Stimulated activated CD4-positive, alpha-beta T cell treated with anti-CD3 and anti-CD28 coated beads, TNF-alpha, amount 100 ng/mL, for 48 hours (primary cell): ENCODE results near the gene SLC22A17.

ENCODE experiments used
- DNase-seq, 3 donors: peaks; one replicate each; pipeline ENCODE4 v3.0.0-alpha.2; 2020; ENCODE audit warnings: low read depth in 3 of 3

Gene SLC22A17

DNA sequence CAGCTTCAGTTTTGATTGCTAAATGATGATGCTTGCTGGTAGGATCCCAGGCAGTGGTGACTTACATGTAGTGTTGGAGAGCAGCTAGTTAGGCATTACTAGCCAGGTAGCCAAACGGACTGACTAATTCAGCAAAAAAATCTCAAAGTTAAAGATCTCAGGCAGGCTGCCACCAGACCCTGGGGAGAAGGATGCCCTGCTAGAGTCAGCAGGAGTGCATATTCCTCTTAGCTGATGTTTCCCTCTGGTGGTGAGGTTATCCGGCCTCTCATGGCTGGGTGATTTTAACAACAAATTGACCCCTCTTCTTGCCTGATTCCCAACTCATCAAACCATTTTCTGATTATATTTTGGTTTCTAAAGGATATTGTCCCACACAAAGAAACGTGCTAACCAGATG, 9.5 kb upstream of the SLC22A17 start:
- no peak for DNase-seq

DNA sequence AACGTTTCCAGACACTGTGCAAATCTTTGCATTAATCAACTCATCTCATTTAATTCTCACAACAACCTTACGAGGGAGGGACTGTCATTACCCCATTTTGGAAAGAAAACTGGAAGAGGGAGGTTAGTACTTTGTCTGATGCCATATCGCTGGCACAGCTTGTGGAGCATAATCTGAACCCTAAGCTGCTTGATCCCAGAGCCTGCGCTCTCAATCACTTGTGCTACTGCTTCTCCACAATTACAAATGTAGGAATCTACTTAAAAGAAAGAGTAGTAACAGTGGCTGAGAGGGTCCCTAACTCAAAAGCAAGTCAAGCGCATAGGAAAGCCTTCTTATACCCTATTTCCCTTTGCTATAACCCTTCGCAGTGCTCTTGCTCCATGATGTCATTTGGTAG, 9.1 kb upstream of the SLC22A17 start:
- no peak for DNase-seq

DNA sequence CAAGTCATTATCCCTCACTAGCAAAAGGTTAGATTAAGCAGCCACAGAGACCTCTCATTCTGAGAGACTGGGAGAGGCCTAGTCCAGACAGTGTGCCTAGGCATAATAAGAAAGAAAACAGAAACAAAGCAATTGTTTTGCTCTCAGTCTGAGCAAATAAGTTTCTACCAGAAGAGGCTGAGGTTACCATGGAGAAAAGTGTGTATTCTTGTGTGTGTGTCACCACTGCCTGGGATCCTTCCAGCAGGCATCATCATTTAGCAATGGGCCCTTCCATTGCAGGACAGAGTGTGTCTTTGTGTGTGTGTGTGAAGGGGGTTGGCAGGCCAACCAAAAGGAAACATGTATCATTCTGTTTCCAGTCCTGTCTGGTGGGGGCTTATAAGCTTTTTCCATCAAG, 8.6 kb upstream of the SLC22A17 start:
- DNase-seq, result no peak

DNA sequence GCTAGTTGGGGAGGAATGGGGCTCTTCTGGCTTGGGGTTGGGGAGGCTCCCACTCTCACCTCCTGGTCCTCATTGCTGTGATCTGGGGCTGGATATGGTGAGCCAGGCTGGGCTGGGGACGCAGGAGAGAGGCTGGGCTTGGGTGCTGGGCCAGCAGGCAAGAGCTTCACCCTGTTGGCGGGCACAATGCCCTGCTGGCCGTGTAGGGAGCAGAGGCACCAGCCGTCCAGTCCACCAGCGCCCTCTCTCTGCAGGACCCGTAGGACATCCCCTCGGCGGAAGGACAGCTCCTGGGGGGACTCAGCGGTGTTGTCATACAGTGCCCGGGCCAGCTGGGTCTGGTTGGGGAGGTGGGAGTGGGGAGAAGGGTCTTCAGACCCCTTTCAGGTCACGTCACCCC, 7.8 kb upstream of the SLC22A17 start:
- DNase-seq, result no peak

DNA sequence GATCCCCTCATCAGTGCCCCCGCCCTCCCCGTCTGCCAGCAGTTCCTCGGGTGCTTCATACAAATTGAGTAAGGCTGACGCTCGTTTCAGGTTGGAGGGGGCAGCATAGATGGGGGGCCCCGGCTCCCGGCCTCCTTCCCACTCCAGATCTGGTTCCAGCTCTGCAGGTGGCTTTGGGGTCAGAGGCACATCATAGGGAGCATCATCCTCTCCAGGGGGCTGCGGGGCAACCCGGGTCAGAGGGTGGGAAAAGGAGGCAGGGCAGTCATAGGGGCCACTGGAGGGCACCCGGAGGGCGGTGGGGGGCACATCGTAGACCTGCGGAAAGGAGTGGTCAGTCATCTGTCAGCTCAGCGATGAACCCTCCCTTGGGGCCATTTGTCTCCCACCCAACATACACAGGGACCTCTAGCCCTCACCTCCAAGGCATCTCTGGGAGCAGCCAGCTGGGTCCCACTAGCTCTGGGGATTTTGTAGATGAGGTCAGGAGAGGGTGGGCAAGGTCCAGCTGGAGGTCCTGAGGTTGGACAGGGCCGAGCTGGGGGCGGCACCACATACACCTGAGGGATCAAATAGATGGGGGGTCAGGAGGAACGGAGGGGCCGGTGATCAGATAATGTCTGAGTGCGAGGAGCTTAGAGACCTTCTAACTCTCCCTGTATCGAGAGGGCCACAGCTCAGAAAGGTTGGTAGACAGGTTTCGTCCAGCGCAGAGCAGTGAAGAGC, 7.2 kb upstream of the SLC22A17 start:
- no peak for DNase-seq

DNA sequence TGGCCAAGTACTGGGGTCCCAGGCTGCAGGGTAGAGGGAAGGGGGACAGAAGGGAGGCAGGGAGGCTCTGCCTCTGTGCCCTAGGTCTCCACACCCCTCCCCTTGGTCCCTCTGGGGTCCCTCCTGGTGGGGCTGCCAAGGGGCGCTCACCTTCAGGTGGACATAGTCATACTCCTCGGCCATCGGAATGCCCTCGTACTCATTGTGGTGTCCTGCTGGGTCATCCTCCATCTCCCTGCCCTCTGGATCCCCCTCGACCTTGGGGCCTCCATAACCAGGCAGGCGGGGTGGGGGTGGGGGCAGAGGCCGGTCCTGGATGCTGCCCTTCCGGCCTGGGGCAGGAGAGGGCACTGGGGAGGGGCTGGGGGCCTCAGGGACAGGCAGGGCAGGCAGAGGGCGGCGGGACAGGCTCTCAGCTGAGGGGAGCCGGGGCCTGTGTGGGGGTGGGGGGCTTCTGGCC, 6.5 kb upstream of the SLC22A17 start:
- DNase-seq, result no peak

DNA sequence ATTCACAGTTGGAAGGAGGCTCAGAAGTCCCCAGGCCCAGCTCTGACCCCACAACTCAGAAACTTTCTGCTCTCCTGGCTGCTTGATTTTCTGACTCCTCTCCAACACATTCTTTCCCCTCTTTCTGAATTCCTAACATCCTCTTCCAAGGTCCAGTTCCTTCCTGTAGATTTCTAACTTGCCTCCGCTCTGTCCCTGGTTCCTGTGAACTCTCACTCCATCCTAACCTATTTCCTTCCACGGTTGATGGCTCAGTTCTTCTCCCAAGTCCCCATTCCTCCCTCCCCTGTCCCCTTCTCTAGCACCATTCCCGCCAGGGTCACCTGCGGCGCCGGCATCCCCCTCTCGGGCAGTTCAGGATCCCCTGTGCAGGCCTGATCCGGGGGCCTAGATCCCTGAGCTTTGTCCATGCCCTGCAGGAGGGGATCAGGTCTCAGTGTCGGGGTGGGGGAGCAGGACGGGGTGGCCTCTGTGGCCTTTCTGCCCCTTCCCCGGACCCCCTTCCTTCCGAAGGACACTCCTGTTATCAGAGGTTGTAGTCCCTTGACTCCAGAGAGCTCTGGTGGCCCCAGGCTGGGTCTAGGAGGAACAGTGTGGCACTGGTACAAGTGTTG, 6.0 kb upstream of the SLC22A17 start:
- no peak for DNase-seq

DNA sequence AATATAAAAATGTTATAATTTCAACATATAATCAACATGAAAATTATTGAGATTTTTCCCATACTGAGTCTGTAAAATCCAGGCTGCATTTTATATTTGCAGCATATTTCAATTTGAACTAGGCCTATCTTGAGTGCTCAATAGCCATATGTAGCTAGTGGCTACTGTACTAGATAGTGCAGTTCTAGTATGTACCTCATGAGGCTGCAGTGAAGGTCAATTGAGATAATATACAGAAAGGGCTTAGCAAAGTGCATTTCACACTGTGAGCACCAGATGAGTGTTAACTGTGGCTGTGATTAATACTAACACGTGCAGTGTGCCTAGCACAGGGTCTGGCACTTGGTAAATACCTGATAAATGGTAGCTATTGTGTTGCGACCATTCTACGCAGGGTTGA, 5.4 kb upstream of the SLC22A17 start:
- no peak for DNase-seq

DNA sequence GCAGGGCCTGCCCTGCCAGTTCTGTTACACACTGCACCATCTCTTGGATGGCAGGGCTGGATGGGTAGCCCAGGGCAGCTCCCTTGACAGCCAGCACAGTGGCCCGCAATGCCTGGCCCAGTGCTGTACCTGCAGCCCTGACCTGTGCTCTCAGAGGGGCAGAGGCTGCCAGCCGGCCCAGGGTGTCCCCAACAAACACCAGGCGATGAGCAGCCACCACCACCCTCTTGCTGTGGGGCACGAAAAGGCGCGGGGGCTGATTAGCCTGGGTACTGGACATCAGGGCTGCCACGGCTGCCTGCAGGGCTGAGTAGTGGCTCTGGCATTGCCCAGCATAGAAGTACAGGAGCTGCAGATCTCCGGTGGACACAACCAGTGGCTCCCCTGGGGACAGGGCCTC, 4.6 kb upstream of the SLC22A17 start:
- no peak for DNase-seq

DNA sequence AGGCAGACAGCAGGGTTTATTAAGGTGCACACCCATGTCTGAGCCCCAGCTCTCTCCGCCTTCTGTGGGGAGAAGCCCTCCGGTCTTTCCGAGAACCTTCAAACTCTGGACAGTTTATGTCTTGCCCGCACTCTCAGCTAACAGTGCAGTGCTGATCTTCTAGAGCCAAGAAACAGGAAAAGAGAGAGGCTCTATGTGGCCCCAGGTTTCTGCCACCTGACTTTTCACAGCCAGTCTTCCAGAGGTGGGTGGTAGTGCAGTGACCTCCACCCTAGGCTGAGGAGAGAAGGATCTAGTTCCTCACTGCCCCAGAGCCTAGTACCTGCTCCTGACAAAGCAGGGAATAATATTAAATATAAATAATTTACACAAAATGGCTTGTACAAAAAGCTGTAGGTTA, 4.0 kb upstream of the SLC22A17 start:
- no peak for DNase-seq

DNA sequence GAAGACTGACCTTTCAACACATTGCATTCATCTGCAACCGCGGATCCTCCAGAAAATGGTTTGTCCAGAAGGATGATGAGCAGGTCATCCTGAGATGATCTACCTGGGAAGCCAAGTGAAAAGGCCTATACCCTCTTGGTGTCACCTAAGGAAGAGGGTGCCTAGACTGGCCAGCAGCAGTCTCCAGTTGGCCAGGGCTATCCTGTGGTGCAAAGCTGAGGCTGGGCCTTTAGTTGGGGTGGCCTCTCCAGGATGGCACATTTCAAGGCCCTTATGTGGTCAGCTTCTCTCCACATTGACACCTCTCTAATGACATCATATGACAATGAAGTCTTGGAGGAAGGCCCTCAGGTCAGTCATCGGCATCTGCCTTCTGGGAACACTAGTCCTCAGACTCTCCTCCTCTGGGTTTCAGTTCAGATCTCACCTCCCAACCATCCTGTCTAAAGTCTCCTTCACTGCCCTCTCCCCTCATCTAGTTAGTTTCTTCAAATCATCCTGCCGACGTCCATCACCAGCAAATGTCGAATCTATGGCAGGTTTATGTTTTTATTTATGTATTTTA, 3.3 kb upstream of the SLC22A17 start:
- no peak for DNase-seq

DNA sequence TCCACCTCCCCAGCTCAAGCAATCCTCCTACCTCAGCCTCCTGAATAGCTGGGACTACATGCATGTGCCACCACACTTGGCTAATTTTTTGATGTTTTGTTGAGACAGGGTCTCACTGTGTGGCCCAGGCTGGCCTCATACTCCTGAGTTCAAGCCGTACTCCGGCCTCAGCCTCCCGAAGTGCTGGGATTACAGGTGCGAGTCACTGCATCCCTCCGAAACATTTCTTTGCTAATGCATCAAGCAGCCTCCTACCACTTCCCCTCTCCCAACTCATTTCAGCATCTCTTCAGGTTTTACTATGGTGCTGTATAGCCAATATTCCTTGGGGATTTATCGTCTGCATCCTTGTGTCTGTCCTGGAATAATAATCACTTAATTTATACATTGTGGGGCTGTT, 2.3 kb upstream of the SLC22A17 start:
- no peak for DNase-seq

DNA sequence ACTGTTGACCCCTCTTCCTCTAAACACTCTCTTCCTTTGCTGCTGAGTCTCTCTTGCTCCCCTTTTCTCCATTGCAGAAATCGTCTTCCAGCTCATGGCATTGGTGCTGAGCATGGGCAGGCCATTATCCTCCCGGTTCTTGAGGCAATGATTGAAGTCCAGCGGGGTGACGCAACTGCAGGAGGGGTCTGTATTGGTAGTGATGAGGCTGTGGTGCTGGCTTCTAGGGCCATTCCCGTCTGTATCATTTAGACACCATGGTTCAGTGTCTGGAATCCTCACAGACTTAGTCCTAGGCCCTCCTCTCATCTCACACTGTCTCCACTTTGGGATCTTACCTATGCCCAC, 720 bp upstream of the SLC22A17 start:
- DNase-seq, result no peak

DNA sequence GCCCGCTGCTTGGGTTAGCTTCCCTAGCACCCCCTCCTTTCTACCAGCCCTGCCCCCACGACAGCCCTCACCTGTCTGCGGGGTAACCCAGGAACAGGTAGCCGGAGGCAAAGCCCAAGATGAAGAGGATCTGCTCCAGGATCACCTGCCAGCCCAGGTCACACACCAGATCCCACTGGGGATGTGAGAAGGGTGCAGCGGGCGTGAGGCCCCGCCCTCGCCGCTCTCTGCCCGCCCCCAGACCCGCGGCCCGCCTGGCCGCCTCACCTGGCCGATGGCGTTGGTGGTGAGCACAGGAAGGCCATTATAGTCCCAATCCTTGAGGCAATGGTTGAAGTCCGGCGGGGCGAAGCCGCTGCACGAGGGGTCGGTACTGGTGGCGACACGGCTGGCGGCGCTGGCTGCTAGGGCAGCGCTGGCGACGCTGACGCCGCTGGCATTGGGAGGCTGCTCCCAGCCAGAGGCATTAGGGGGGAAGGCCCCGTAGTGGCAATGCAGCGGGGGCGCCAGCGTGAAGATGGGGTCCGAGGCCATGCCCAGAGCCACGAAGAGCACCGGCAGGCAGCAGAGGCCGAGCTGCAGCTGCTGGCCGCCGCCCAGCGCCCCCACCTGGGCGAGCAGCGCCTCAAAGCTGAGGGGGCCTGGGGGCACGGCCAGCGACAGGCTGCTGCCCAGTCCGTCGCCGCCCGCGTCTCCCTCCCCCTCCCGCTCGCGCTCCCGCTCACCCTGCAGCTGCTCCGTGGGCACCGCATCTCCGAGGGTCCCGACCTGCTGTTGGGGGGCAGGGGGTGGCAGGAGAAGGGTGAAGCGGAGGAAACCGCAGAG, 794 bp downstream of the SLC22A17 start:
- DNase-seq, result no peak

DNA sequence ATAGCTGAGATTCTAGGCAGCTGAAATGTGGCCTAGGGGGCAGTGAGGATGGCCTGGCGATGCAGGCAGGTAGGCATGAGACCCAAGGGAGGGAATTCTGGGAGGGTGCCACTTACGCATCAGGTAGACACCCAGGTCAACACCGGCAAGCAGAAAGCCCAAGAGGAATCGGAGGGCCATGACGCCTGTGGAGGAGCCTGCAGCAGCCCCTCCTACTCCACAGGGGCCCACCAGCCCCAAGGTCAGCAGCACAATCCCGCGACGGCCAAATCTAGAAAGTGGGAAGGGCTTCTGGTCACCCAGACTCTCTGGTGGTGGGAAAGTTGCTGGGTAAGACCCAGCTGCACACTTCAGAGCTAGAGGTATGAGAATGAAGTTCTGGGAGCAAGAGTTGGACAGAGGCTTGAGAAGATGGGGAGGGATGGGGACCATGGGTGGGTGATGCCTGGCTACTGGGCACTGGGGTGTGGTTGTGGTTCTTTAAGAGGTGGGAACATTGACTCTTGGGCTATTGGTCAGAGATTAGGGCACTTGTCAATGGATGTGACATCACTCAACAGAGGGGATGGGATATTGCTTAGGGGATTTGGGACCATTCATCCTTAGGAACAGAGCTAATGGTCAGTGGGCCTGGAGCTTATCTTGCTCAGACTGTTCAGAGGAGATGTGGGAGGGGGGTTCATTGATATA, 3.4 kb downstream of the SLC22A17 start:
- DNase-seq, result no peak

DNA sequence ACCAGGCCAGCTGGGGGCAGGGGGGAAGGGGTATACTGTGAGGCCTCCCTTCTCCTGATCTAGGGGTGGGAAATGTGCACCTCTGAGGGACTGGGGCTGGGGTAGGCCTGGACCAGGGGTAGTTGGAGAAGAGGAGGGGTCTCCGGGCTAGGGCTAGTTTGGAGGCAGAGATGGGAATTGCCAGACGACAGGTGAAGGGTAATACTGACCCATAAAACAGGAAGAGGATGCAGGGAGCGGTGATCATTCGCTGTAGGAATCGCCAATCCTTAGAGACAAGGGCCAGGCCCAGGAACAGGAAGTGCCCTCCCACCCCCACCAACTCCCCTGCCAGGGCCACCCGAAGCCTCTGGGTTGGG, 4.4 kb downstream of the SLC22A17 start:
- DNase-seq, result no peak

DNA sequence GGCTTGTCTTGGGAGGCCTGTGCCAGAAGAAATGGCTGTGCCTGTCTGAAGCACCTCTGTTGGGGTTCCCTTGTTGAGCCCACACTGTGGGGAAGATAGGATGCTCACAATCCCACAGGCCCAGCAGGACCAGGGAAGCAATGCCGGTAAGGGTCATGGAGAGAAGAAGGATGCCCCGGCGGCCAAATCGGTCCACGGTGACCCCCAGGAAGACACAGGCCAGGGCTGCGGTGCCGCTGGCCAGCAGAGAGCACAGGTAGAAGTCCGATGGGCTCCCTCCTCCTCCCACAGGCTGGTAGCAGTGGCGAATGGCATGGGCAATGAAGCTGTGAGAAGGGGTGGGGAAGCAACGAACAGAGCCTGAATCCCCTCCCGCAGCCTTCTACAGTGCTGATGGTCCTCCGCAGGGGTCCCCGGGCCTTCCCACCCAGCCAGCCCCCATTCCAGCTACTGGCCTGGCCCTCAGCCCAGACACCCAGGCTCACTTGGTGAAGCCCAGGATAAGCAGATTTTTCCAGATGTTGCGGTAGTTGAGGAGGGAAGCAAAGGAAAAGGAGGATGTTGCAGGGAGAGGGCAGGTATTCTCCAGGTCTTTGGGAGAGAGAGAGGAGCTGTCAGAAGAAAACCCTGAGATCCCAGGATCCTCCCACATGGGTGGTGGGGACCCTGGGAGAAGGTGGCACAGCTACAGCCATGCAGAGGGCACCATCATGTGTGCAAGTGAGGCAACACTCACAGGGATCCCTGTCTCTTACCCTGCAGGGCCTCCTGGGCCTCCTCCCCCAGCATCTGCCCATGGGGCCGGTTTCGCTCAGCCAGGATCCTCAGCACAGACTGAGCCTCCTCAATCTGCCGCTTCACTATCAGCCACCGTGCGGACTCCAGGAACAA, 5.0 kb downstream of the SLC22A17 start:
- no peak for DNase-seq

DNA sequence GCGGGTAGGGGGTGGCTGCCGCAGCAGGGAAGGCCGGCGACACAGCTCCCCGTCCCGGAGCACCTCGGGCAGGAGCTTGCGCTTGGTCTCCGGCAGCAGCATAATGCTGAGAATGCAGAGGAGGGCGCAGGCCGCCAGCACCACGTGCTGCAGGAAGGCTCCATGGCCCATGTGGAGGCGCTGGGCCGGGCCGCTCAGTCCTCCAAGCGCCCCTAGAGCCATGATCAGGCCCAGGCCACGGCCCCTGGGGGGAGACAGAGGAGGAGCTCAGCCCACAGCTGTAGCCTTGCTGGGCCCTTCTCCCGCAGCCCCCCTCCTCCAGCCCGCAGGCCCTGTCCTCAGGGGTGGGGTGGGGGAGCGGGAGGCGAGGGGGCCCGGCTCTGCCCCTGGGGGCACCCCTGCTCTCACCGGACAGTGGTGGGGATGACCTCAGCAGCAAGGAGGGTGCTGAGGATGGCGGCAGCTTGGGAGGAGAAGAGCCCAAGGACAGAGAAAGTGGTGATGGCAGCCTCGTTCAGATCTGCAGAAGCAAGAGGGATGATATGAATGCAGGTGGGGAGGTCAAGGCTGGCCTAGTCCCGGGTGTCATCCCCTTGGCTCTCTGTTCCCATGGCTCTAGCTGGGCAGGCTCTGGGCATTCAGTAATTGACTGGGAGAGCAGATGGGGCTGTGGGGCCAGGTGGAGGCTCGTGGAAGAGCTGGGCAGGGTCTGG, 5.8 kb downstream of the SLC22A17 start:
- no peak for DNase-seq

DNA sequence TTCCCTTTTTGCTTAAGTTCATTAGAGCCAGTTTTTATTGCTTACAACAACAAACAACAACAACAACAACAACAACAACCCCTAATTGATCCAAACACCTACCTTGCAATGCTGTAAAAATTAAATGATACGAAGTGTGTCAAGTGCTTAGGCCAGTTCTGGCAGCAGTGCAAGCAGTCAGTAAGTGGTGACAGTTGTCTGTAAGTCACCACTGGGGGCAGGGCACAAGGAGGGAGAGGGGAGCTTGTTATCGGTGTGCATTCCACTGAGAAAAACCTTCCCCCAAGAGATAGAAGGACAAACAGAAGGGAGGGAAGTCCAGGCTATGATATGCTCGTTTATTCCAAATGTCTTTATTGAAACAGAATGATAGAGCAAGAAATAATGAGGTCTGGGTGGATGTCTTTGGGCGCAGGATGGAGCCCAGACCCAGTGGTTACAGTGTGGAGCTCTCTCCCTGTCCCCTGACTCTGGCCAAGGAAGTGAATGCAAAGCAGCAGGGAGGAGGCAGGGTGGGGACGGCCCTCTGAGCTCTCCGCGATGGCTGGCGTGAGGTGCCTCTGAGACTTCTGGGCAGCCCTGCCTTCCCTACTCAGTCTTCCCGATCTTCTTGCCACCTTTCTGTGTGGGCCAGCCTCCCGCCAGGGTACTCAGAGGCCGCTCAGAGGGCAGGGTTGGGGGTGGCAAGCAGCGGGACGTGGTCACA, 6.5 kb downstream of the SLC22A17 start:
- no peak for DNase-seq

DNA sequence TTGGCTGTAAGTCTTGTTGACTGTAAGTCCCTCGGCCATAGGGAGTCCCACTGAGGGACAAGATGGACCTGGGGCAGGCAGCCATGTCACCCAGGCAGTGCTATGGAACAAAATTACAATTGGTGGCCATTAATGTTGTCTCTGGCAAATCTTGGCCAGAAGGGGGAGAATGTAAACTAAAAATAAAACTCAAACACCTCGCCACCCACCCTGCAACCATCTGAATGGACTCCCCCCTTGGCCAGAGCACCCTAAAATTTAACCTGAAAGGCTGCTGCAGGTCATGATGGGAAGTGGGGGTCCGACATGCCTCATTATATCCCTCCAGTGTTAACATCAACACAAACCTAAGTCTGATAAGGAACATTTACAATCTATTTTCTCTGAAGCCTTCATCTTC, 8.2 kb downstream of the SLC22A17 start:
- no peak for DNase-seq
